A673 (cell line): ENCODE results near the gene NPR3. TPM values are rescaled to one million over a fixed set of nuclear protein-coding genes. Genes with fewer than 3 reads are reported as not detected.
A peak's percentile ranks its signal among the peaks of the same experiment; 100 is the strongest.

Experiments used
- BruUV-seq: library from RNA; stranded (reverse); fragments of 400-500 nt; replicated peaks from 2 replicates; lab custom pipeline; 2021; lab: Mats Ljungman, UMichigan
- CTCF ChIA-PET: fragments of 300-600 bp; sonication (Branson Sonifier 250); formaldehyde crosslinking; loops from one replicate; lab custom pipeline; 2022; ENCODE audit warnings: antibody characterized with exemption; lab: Charles Lee
- POLR2A ChIA-PET: fragments of 300-600 bp; sonication (Branson Sonifier 250); formaldehyde crosslinking; loops from one replicate; lab custom pipeline; 2022; ENCODE audit warnings: antibody characterized with exemption; ENCODE audit not compliant: low non-redundant PET; lab: Charles Lee
- DNase-seq: peaks from one replicate; pipeline ENCODE4 v3.0.0-alpha.2; 2015; ENCODE audit warnings: low spot score
- H3K27ac ChIP-seq: fragments of 200-600 bp; sonication (generic); 2 replicates; pipeline ENCODE4 v1.5.1; 2016; ENCODE audit warnings: mixed run types, low read depth, mild to moderate bottlenecking, mixed read lengths, antibody characterized with exemption, low read length; ENCODE audit not compliant: poor library complexity, severe bottlenecking
- H3K27me3 ChIP-seq: fragments of 200-600 bp; sonication (generic); replicated peaks from 2 replicates; pipeline ENCODE4 v1.6.1; 2017; ENCODE audit warnings: mixed run types, low read depth, mild to moderate bottlenecking, mixed read lengths, antibody characterized with exemption, low read length; ENCODE audit not compliant: insufficient read depth, poor library complexity
- H3K36me3 ChIP-seq: fragments of 200-600 bp; sonication (generic); 2 replicates; pipeline ENCODE4 v1.6.1; 2016; ENCODE audit warnings: mixed run types, mild to moderate bottlenecking, mixed read lengths, antibody characterized with exemption, low read length; ENCODE audit not compliant: insufficient read depth, poor library complexity, severe bottlenecking
- H3K4me1 ChIP-seq: fragments of 200-600 bp; sonication (generic); 2 replicates; pipeline ENCODE4 v1.6.1; 2017; ENCODE audit warnings: mixed run types, mild to moderate bottlenecking, mixed read lengths, antibody characterized with exemption, low read length; ENCODE audit not compliant: insufficient read depth, poor library complexity, severe bottlenecking
- H3K4me3 ChIP-seq: fragments of 200-600 bp; sonication (generic); 2 replicates; pipeline ENCODE4 v1.5.1; 2016; ENCODE audit warnings: low read depth, mixed run types, mild to moderate bottlenecking, mixed read lengths, low read length; ENCODE audit not compliant: poor library complexity, severe bottlenecking
- H3K9me3 ChIP-seq: fragments of 200-600 bp; sonication (generic); 2 replicates; pipeline ENCODE4 v1.6.1; 2016; ENCODE audit warnings: mixed run types, low read depth, mild to moderate bottlenecking, mixed read lengths, antibody characterized with exemption, low read length; ENCODE audit not compliant: poor library complexity, severe bottlenecking
- CTCF ChIP-seq: fragments of 300-800, 200-600 bp; sonication (generic); conservative IDR thresholded peaks from 2 replicates; pipeline ENCODE4 v1.5.1; 2017; ENCODE audit warnings: low read depth, mild to moderate bottlenecking, antibody characterized with exemption, low read length, moderate library complexity, mixed read lengths
- EZH2 ChIP-seq: fragments of 200-600 bp; sonication (generic); IDR thresholded peaks from 2 replicates; pipeline ENCODE4 v1.6.1; 2017; ENCODE audit warnings: borderline replicate concordance, low read depth, mild to moderate bottlenecking, mixed read lengths, antibody characterized with exemption, low read length; ENCODE audit not compliant: poor library complexity, severe bottlenecking
- intact Hi-C: fragments of 100-400 bp; cut with micrococcal nuclease; formaldehyde crosslinking; loops from one replicate; pipeline ENCODE4 v1.10.0; 2022; ENCODE audit not compliant: unreplicated experiment
- total RNA-seq: library from RNA; stranded (reverse); gene quantifications from 2 replicates; pipeline ENCODE4 v1.2.3, GENCODE V29; 2021

NPR3 gene
- total RNA-seq, 1 experiment from 2014 or later, result 5.3 TPM

DNA sequence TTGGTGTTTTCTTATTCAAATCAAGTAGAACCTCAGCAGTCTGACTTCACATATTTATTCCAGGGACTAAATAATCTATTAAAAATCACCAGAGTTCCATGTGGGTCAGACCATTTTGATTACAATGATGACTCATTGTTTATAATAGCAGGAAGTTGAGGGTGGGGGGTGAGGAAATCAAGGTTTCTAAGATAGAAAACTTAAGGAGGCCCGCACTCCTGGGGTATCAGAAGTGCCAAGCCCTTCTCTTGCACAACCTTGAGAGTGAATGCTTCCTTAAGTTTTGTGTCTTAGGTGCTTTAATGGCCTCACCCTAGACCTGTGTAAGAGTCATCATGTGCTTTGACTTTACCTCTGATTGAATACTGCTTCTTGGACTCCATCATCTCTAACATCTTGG, 31.9 kb upstream of the NPR3 start:
- Histone ChIP-seq H3K4me3 (no peak overlapping the region), H3K4me1 (no peaks in the 10 kb centered on the region), H3K9me3 (no peaks in the 10 kb centered on the region), H3K27me3 (no peaks in the 10 kb centered on the region), H3K27ac (no peak overlapping the region), H3K36me3 (no peaks in the 10 kb centered on the region)
- DNase-seq, result peak; percentile 44
- intact Hi-C loops, result no loop called here
- TF ChIP-seq EZH2, result no peak
- no TSS peak for BruUV-seq
- ChIA-PET POLR2A (no interaction called here), CTCF (no interaction called here)

GRCh38 chr5:32680183-32680582, 30.9 kb upstream of the NPR3 start:
- CTCF ChIA-PET, result no interaction called here
- Histone ChIP-seq H3K4me1 (no peaks in the 10 kb centered on the region), H3K27ac (no peak overlapping the region), H3K36me3 (no peaks in the 10 kb centered on the region), H3K27me3 (no peaks in the 10 kb centered on the region), H3K4me3 (no peak overlapping the region), H3K9me3 (no peaks in the 10 kb centered on the region)
- intact Hi-C loops, result no loop called here
- no TSS peak for BruUV-seq
- no peak for DNase-seq
- TF ChIP-seq CTCF (no peak), EZH2 (no peak)
- POLR2A ChIA-PET, result no interaction called here

GRCh38 chr5:32683125-32683524, 28.0 kb upstream of the NPR3 start:
- no peak for DNase-seq
- no peak overlapping the region for H3K27ac ChIP-seq
- H3K9me3 ChIP-seq, result no peaks in the 10 kb centered on the region
- no peak for TF ChIP-seq EZH2
- TF ChIP-seq CTCF, result no peak
- BruUV-seq, result no TSS peak
- POLR2A ChIA-PET, result no interaction called here
- intact Hi-C loops, result no loop called here
- H3K27me3 ChIP-seq, result no peaks in the 10 kb centered on the region
- H3K36me3 ChIP-seq, result no peaks in the 10 kb centered on the region
- H3K4me1 ChIP-seq, result peaks cover 6% of the 10 kb centered on the region
- CTCF ChIA-PET, result interaction anchor here (0.7 kb wide), 1 partner anchor 269 kb away, joined by 3 read pairs; no protein-coding TSS in a partner anchor
- no peak overlapping the region for H3K4me3 ChIP-seq

DNA sequence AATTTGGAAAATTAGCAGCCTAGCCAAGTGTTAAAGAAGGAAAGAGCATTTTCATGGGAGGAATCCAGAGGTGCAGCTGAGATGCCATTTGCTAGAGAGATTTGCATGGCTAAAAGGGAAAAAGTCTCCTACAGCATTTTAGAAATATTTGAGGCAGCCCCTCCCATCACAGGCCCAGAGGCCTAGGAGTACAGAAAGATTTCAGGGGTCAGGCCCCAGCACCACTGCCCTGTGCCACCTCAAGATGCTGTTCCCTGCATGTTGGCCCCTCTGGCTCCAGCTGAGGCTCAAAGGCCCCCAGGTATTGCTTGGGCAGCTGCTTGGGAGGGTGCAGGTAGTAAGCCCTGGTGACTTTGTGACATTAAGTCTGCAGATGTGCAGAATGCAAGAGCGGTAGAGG, 26.9 kb upstream of the NPR3 start:
- H3K4me3 ChIP-seq, result no peak overlapping the region
- CTCF ChIA-PET, result no interaction called here
- no peaks in the 10 kb centered on the region for H3K27me3 ChIP-seq
- H3K9me3 ChIP-seq, result no peaks in the 10 kb centered on the region
- no TSS peak for BruUV-seq
- TF ChIP-seq CTCF, result no peak
- no peaks in the 10 kb centered on the region for H3K36me3 ChIP-seq
- DNase-seq, result no peak
- peaks cover 6% of the 10 kb centered on the region for H3K4me1 ChIP-seq
- H3K27ac ChIP-seq, result no peak overlapping the region
- intact Hi-C loops, result no loop called here
- POLR2A ChIA-PET, result no interaction called here
